GM23338 (cell line): ENCODE results near the gene NHERF1. TPM values are rescaled to one million over a fixed set of nuclear protein-coding genes. Genes with fewer than 3 reads are reported as not detected.

Experiments used
- ATAC-seq: fragments of 200-7000 bp; cut with Tn5 transposase; 3 replicates; pipeline ENCODE4 v1.9.1; 2020
- DNase-seq: peaks from one replicate; pipeline ENCODE4 v3.0.0-alpha.2; 2015; ENCODE audit warnings: low spot score
- H2AFZ ChIP-seq: fragments of 200-600 bp; sonication (generic); 2 replicates; pipeline ENCODE4 v1.8.0; 2016; ENCODE audit warnings: antibody characterized with exemption, mild to moderate bottlenecking, moderate library complexity
- H3F3A ChIP-seq: fragments of 200-600 bp; sonication (generic); replicated peaks from 2 replicates; pipeline ENCODE4 v1.8.0; 2017; ENCODE audit warnings: antibody characterized with exemption, mixed run types, low read depth
- H3K27ac ChIP-seq: fragments of 200-600 bp; sonication (generic); 2 replicates; pipeline ENCODE4 v1.6.1; 2016; ENCODE audit warnings: low read depth
- H3K27me3 ChIP-seq: fragments of 200-600 bp; sonication (generic); 2 replicates; pipeline ENCODE4 v1.8.0; 2016; ENCODE audit warnings: mild to moderate bottlenecking, mixed run types, moderate library complexity; ENCODE audit not compliant: insufficient read depth
- H3K36me3 ChIP-seq: fragments of 200-600 bp; sonication (generic); 2 replicates; pipeline ENCODE4 v1.8.0; 2016; ENCODE audit warnings: mild to moderate bottlenecking; ENCODE audit not compliant: insufficient read depth
- H3K4me1 ChIP-seq: fragments of 200-600 bp; sonication (generic); 2 replicates; pipeline ENCODE4 v1.8.0; 2016; ENCODE audit warnings: mild to moderate bottlenecking, moderate library complexity; ENCODE audit not compliant: insufficient read depth
- H3K4me2 ChIP-seq: fragments of 200-600 bp; sonication (generic); 2 replicates; pipeline ENCODE4 v1.7.1; 2017; ENCODE audit warnings: mixed run types
- H3K4me3 ChIP-seq: fragments of 200-600 bp; sonication (generic); 2 replicates; pipeline ENCODE4 v1.6.1; 2016; ENCODE audit warnings: mixed run types
- H3K79me2 ChIP-seq: fragments of 200-600 bp; sonication (generic); replicated peaks from 2 replicates; pipeline ENCODE4 v1.8.0; 2017; ENCODE audit warnings: mild to moderate bottlenecking; ENCODE audit not compliant: insufficient read depth
- H3K9me2 ChIP-seq: fragments of 200-600 bp; sonication (generic); 2 replicates; pipeline ENCODE4 v1.8.0; 2017; ENCODE audit not compliant: insufficient read depth
- H4K20me1 ChIP-seq: fragments of 200-600 bp; sonication (generic); replicated peaks from 2 replicates; pipeline ENCODE4 v1.8.0; 2017; ENCODE audit warnings: mild to moderate bottlenecking; ENCODE audit not compliant: insufficient read depth
- H3K27ac Mint-ChIP-seq: 2 replicates; pipeline ENCODE4 v1.8.0; 2020; ENCODE audit warnings: inconsistent platforms, mild to moderate bottlenecking, moderate library complexity, mixed read lengths
- H3K27me3 Mint-ChIP-seq: 3 replicates; pipeline ENCODE4 v1.8.0; 2022; ENCODE audit warnings: low read depth, mild to moderate bottlenecking, moderate library complexity, mixed read lengths, inconsistent platforms; ENCODE audit not compliant: insufficient read depth, poor library complexity
- H3K36me3 Mint-ChIP-seq: 3 replicates; pipeline ENCODE4 v1.8.0; 2021; ENCODE audit warnings: low read depth, mild to moderate bottlenecking, inconsistent platforms, moderate library complexity, mixed read lengths
- H3K4me1 Mint-ChIP-seq: 3 replicates; pipeline ENCODE4 v1.8.0; 2020; ENCODE audit warnings: mild to moderate bottlenecking, inconsistent platforms, mixed read lengths
- H3K4me3 Mint-ChIP-seq: 3 replicates; pipeline ENCODE4 v1.8.0; 2021; ENCODE audit warnings: moderate library complexity, mild to moderate bottlenecking, inconsistent platforms, mixed read lengths
- H3K9me3 Mint-ChIP-seq: 3 replicates; pipeline ENCODE4 v1.8.0; 2020; ENCODE audit warnings: moderate library complexity, mild to moderate bottlenecking, inconsistent platforms, mixed read lengths
- CREB1 ChIP-seq: fragments of 250-450 bp; sonication (Bioruptor Pico); IDR thresholded peaks from 2 replicates; pipeline ENCODE4 v1.5.0; 2020; ENCODE audit warnings: low read depth, mild to moderate bottlenecking, moderate library complexity
- ETS1 ChIP-seq: IDR thresholded peaks from 2 replicates; pipeline ENCODE4 v1.6.1; 2016; ENCODE audit warnings: antibody characterized with exemption
- EZH2 ChIP-seq: fragments of 200-600 bp; sonication (generic); IDR thresholded peaks from one replicate; pipeline ENCODE4 v1.8.0; 2017; ENCODE audit warnings: antibody characterized with exemption, mild to moderate bottlenecking, low read depth; ENCODE audit not compliant: unreplicated experiment
- EZH2phosphoT487 ChIP-seq: fragments of 200-600 bp; sonication (generic); IDR thresholded peaks from one replicate; pipeline ENCODE4 v1.8.1; 2018; ENCODE audit warnings: antibody characterized with exemption; ENCODE audit not compliant: unreplicated experiment
- NANOG ChIP-seq: IDR thresholded peaks from 2 replicates; pipeline ENCODE4 v1.6.1; 2016; ENCODE audit warnings: antibody characterized with exemption, borderline replicate concordance
- POLR2AphosphoS5 ChIP-seq: IDR thresholded peaks from 2 replicates; pipeline ENCODE4 v1.6.1; 2016; ENCODE audit warnings: antibody characterized with exemption, low read depth
- STAT1 ChIP-seq: IDR thresholded peaks from one replicate; pipeline ENCODE4 v1.6.1; 2016; ENCODE audit warnings: antibody characterized with exemption; ENCODE audit not compliant: unreplicated experiment
- ZNF114 ChIP-seq: fragments of 250-450 bp; sonication (Bioruptor Pico); IDR thresholded peaks from 2 replicates; pipeline ENCODE4 v1.5.0; 2020; ENCODE audit warnings: mild to moderate bottlenecking, moderate library complexity
- ZNF331 ChIP-seq: fragments of 250-450 bp; sonication (Bioruptor Pico); IDR thresholded peaks from 2 replicates; pipeline ENCODE4 v1.5.0; 2020; ENCODE audit warnings: low read depth, mild to moderate bottlenecking, moderate library complexity
- polyA plus RNA-seq: library from polyadenylated mRNA; unstranded; fragments of >200 nt; fragmentation: Nextera tagmentation; extraction: Ambion mirVana; gene quantifications from 2 replicates; pipeline ENCODE4 v1.2.1, GENCODE V29; 2016
- total RNA-seq: library from RNA; depleted of rRNA; stranded (reverse); fragments of >200 nt; shearing (Covaris generic); gene quantifications from 2 replicates; pipeline ENCODE4 v1.2.3, GENCODE V29; 2014
- TF ChIP-seq, protein P1 (sequence below), 2 experiments: fragments of 200-600 bp in 1 of 2; sonication (generic) in 1 of 2; conservative IDR thresholded peaks; 2 replicates each; pipeline versions ENCODE4 v1.5.1 to v1.6.1; 2016 to 2017; ENCODE audit warnings: antibody characterized with exemption in 2 of 2, low read depth in 2 of 2, mild to moderate bottlenecking in 2 of 2, moderate library complexity in 1 of 2
- TF ChIP-seq, protein P2 (sequence below): fragments of 250-450 bp; sonication (Bioruptor Pico); IDR thresholded peaks from 2 replicates; pipeline ENCODE4 v1.5.0; 2020; ENCODE audit warnings: mild to moderate bottlenecking, moderate library complexity

The NHERF1 gene
- total and polyA plus RNA-seq, 2 experiments from 2014 or later, result 48.8 to 100 TPM

GRCh38 chr17:74759243-74759801 lies 10.9 kb downstream of the NHERF1 start (continued):
- TF ChIP-seq, protein P1, sequence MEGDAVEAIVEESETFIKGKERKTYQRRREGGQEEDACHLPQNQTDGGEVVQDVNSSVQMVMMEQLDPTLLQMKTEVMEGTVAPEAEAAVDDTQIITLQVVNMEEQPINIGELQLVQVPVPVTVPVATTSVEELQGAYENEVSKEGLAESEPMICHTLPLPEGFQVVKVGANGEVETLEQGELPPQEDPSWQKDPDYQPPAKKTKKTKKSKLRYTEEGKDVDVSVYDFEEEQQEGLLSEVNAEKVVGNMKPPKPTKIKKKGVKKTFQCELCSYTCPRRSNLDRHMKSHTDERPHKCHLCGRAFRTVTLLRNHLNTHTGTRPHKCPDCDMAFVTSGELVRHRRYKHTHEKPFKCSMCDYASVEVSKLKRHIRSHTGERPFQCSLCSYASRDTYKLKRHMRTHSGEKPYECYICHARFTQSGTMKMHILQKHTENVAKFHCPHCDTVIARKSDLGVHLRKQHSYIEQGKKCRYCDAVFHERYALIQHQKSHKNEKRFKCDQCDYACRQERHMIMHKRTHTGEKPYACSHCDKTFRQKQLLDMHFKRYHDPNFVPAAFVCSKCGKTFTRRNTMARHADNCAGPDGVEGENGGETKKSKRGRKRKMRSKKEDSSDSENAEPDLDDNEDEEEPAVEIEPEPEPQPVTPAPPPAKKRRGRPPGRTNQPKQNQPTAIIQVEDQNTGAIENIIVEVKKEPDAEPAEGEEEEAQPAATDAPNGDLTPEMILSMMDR (conservative IDR thresholded peaks at IDR 0.05; ENCODE audit: low read depth in 2 of 2), result peak in 1 of 2 experiments; percentile 12; a peak in 1 of 4 replicates
- TF ChIP-seq POLR2AphosphoS5, result no peak
- TF ChIP-seq EZH2phosphoT487, result no peak

DNA sequence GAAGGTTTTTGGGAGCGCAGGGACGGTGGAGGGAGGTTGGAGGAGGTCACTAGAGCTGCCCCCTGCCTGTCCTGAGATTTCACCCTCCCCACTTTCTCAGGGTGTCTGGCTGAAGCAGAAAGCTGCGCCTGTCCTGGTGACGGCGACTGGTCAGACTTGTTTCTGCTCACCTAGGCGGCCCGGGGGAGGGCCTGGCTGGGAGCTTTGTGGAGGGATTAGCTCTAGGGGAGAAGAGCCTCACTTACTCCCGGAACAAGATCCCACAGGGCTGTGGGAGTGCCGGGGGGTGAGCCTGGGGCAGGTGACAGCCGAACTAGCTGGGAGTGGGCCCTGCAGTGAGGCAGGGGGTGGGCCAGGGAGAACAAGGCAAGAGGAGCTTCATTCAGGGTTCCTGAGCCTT lies 11.5 kb downstream of the NHERF1 start:
- peaks cover 12% of the 10 kb centered on the region for H3K27me3 Mint-ChIP-seq
- Histone ChIP-seq H3K27ac (peak overlapping the region; percentile 76), H3K4me2 (peak overlapping the region; percentile 71), H3F3A (no peaks in the 10 kb centered on the region), H3K79me2 (peaks cover 60% of the 10 kb centered on the region), H4K20me1 (peaks cover 41% of the 10 kb centered on the region), H3K4me3 (peak overlapping the region; percentile 35; the same call in 1 of the 2 replicates), H3K9me2 (no peaks in the 10 kb centered on the region), H3K4me1 (peaks cover 41% of the 10 kb centered on the region), H2AFZ (no peak overlapping the region), H3K27me3 (no peaks in the 10 kb centered on the region), H3K36me3 (no peaks in the 10 kb centered on the region)
- peaks cover 60% of the 10 kb centered on the region for H3K4me1 Mint-ChIP-seq
- no peaks in the 10 kb centered on the region; the same call in 1 of the 3 replicates for H3K36me3 Mint-ChIP-seq
- H3K4me3 Mint-ChIP-seq, result peak overlapping the region; percentile 44; the same call in 1 of the 3 replicates
- peak overlapping the region; percentile 96 for H3K27ac Mint-ChIP-seq
- peak; percentile 73 for ATAC-seq
- peak; percentile 54 for DNase-seq
- H3K9me3 Mint-ChIP-seq, result no peaks in the 10 kb centered on the region
- TF ChIP-seq, protein P1 (conservative IDR thresholded peaks at IDR 0.05; ENCODE audit: low read depth in 2 of 2), result no peak
- TF ChIP-seq CREB1, result no peak
- TF ChIP-seq, protein P2, sequence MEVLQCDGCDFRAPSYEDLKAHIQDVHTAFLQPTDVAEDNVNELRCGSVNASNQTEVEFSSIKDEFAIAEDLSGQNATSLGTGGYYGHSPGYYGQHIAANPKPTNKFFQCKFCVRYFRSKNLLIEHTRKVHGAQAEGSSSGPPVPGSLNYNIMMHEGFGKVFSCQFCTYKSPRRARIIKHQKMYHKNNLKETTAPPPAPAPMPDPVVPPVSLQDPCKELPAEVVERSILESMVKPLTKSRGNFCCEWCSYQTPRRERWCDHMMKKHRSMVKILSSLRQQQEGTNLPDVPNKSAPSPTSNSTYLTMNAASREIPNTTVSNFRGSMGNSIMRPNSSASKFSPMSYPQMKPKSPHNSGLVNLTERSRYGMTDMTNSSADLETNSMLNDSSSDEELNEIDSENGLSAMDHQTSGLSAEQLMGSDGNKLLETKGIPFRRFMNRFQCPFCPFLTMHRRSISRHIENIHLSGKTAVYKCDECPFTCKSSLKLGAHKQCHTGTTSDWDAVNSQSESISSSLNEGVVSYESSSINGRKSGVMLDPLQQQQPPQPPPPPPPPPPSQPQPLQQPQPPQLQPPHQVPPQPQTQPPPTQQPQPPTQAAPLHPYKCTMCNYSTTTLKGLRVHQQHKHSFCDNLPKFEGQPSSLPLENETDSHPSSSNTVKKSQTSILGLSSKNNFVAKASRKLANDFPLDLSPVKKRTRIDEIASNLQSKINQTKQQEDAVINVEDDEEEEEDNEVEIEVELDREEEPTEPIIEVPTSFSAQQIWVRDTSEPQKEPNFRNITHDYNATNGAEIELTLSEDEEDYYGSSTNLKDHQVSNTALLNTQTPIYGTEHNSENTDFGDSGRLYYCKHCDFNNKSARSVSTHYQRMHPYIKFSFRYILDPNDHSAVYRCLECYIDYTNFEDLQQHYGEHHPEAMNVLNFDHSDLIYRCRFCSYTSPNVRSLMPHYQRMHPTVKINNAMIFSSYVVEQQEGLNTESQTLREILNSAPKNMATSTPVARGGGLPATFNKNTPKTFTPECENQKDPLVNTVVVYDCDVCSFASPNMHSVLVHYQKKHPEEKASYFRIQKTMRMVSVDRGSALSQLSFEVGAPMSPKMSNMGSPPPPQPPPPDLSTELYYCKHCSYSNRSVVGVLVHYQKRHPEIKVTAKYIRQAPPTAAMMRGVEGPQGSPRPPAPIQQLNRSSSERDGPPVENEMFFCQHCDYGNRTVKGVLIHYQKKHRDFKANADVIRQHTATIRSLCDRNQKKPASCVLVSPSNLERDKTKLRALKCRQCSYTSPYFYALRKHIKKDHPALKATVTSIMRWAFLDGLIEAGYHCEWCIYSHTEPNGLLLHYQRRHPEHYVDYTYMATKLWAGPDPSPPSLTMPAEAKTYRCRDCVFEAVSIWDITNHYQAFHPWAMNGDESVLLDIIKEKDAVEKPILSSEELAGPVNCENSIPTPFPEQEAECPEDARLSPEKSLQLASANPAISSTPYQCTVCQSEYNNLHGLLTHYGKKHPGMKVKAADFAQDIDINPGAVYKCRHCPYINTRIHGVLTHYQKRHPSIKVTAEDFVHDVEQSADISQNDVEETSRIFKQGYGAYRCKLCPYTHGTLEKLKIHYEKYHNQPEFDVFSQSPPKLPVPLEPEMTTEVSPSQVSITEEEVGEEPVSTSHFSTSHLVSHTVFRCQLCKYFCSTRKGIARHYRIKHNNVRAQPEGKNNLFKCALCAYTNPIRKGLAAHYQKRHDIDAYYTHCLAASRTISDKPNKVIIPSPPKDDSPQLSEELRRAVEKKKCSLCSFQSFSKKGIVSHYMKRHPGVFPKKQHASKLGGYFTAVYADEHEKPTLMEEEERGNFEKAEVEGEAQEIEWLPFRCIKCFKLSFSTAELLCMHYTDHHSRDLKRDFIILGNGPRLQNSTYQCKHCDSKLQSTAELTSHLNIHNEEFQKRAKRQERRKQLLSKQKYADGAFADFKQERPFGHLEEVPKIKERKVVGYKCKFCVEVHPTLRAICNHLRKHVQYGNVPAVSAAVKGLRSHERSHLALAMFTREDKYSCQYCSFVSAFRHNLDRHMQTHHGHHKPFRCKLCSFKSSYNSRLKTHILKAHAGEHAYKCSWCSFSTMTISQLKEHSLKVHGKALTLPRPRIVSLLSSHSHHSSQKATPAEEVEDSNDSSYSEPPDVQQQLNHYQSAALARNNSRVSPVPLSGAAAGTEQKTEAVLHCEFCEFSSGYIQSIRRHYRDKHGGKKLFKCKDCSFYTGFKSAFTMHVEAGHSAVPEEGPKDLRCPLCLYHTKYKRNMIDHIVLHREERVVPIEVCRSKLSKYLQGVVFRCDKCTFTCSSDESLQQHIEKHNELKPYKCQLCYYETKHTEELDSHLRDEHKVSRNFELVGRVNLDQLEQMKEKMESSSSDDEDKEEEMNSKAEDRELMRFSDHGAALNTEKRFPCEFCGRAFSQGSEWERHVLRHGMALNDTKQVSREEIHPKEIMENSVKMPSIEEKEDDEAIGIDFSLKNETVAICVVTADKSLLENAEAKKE (CRISPR knock-in tag), result no peak
- TF ChIP-seq EZH2, result no peak
- TF ChIP-seq ZNF114, result no peak
- no peak for TF ChIP-seq NANOG
- no peak for TF ChIP-seq ETS1
- TF ChIP-seq STAT1, result no peak
- TF ChIP-seq EZH2phosphoT487, result no peak
- no peak for TF ChIP-seq ZNF331 (CRISPR knock-in tag)
